GM03348 (cell line): ENCODE results near the gene AGXT2.
A peak's percentile ranks its signal among the peaks of the same experiment; 100 is the strongest.
"Not testable (repeated sequence)": the region's sequence is repeated elsewhere in the genome, so short reads cannot be mapped to it uniquely, and the experiment has no call there.

Source experiments
- DNase-seq: peaks from one replicate; pipeline ENCODE4 v3.0.0; 2012; ENCODE audit warnings: low spot score

The AGXT2 gene

GRCh38 chr5:35012365-35012764 lies 35.4 kb downstream of the AGXT2 start:
- no peak for DNase-seq

- no peak for DNase-seq
Measured at GRCh38 chr5:35010676-35011075, 37.1 kb downstream of the AGXT2 start.

GRCh38 chr5:35009657-35010056 lies 38.1 kb downstream of the AGXT2 start:
- peak; percentile 22 for DNase-seq

GRCh38 chr5:35009019-35009418 lies 38.7 kb downstream of the AGXT2 start:
- no peak for DNase-seq

- no peak for DNase-seq
Measured at GRCh38 chr5:35004771-35005170, 43.0 kb downstream of the AGXT2 start.

GRCh38 chr5:35004200-35004599 lies 43.5 kb downstream of the AGXT2 start:
- no peak for DNase-seq

- peak; percentile 85 for DNase-seq
Measured at GRCh38 chr5:35003018-35003957, 44.5 kb downstream of the AGXT2 start.

- no peak for DNase-seq
Measured at GRCh38 chr5:35002459-35002858, 45.3 kb downstream of the AGXT2 start.

- no peak for DNase-seq
Measured at GRCh38 chr5:35001842-35002241, 45.9 kb downstream of the AGXT2 start.

GRCh38 chr5:34998058-34998789 lies 49.5 kb downstream of the AGXT2 start:
- no peak for DNase-seq

- DNase-seq, result no peak
Measured at GRCh38 chr5:34996261-34996660, 51.5 kb downstream of the AGXT2 start.

GRCh38 chr5:34993951-34994350 lies 53.8 kb downstream of the AGXT2 start:
- no peak for DNase-seq

GRCh38 chr5:34991486-34992238 lies 56.1 kb downstream of the AGXT2 start:
- DNase-seq, result no peak

GRCh38 chr5:34986965-34987364 lies 60.8 kb downstream of the AGXT2 start:
- DNase-seq, result no peak

GRCh38 chr5:34982823-34983222 lies 64.9 kb downstream of the AGXT2 start:
- no peak for DNase-seq

- no peak for DNase-seq
Measured at GRCh38 chr5:34978681-34979080, 69.1 kb downstream of the AGXT2 start.

GRCh38 chr5:34977934-34978613 lies 69.7 kb downstream of the AGXT2 start:
- DNase-seq, result no peak

GRCh38 chr5:34976347-34976746 lies 71.4 kb downstream of the AGXT2 start:
- DNase-seq, result no peak

- DNase-seq, result not testable (repeated sequence)
Measured at GRCh38 chr5:34971655-34972054, 76.1 kb downstream of the AGXT2 start.

- no peak for DNase-seq
Measured at GRCh38 chr5:34970552-34970951, 77.2 kb downstream of the AGXT2 start.

- no peak for DNase-seq
Measured at GRCh38 chr5:34968258-34968657, 79.5 kb downstream of the AGXT2 start.

GRCh38 chr5:34967540-34967939 lies 80.2 kb downstream of the AGXT2 start:
- DNase-seq, result no peak
